GM19467 (cell line): Measurements from ENCODE around the gene CUL9.

Source experiments
- ATAC-seq: cut with Tn5 transposase; IDR thresholded peaks from one replicate; pipeline ENCODE4 v1.9.1; 2021; ENCODE audit warnings: mild to moderate bottlenecking, moderate library complexity; ENCODE audit not compliant: unreplicated experiment

The CUL9 gene

DNA sequence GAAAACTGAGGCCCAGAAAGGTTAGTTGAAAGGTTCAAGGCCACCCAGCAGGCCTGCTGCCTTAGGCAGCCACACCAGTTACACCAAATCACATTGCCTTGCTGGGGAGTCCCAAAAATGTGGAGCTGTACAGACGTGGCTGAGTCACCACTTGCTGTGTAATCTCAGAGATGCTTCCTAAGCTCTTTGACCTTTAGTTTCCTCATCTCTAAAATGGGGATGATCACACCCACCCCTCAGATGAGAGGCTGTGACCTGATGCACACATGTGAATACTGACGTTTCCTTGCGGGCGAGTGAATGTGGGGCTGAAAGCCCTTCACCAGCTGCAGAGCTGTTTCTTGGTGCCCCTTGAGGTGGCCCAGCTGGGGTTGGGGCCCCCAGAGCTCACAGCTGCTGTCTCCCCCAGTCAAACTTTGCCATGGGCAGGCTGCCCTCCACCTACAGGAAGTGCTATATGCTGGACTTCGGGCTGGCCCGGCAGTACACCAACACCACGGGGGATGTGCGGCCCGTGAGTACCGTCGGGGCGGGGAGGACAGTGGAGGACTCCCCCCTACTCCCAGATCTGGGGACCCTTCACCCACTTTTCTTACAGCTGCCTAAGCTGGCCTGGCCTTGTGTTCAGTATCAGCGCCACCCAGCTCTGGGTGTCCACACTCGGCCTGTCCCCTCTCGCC, 72.3 kb downstream of the CUL9 start:
- no peak for ATAC-seq

DNA sequence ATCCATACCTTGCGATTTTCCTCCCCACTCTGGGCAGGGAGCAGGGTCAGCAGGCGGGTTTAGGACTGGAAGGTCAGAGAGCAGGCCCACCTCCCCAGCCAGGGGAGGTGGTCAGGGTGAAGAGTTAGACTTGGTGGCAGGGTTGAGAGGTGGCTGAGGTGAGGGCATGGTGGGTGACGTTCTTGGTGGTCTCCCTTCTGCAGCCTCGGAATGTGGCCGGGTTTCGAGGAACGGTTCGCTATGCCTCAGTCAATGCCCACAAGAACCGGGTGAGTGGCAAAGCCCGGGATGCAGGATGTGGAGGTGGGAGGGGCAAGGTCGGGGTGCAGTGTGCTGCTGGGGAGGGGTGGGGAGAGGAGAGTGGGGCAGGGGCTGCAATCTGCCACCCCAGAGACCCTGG, 72.8 kb downstream of the CUL9 start:
- no peak for ATAC-seq

DNA sequence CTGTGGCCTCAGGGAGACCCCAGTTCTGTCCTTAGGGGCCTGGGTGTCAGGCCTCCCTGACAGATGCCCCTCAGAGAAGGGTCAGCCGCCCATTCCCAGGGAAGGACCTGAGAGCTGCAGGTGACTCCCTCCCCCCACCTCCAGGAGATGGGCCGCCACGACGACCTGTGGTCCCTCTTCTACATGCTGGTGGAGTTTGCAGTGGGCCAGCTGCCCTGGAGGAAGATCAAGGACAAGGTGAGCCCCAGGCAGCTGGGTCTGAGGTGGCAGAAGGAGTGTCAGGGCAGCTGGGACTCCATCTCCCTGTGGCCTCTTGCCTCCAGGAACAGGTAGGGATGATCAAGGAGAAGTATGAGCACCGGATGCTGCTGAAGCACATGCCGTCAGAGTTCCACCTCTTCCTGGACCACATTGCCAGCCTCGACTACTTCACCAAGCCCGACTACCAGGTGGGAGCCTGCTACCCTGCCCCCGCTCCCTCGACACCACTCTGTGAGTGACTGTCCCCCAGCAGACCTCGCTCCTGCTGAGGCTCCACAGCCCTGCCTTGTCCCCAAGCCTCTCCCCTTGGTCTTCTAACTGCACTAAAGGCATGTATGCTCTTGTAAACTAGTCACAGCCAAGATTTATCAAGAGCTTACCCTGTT, 73.5 kb downstream of the CUL9 start:
- ATAC-seq: no peak

DNA sequence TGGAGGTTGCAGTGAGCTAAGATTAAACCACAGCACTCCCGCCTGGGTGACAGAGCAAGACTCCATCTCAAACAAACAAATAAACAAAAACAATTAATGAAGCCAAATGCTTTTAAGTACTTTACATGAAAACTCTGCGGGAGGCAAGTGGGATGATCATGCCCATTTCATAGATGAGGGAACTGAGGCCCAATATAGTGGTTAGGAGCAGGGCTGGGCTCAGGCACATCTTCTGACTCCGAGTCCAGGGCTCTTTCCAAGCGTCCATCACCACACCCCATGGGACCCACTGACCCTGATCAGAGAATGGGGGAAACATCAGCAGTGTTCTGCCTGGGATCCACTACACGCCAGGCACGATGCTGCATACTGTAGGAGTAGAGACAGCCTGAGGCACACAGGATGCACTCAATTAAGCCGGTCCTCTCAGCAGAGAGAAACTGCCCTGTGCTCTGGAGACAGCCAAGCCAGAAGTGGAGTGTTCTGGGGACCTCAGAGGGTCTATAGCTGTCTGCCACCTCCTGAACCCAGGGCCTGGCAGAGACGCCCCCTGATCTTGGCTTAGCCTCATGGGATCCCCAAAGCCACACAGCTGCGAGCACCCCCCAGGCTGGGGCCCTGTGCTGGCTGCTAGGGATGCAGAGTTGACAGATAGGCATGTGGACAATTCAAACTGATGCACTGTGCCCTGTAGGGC, 74.8 kb downstream of the CUL9 start:
- no peak for ATAC-seq

DNA sequence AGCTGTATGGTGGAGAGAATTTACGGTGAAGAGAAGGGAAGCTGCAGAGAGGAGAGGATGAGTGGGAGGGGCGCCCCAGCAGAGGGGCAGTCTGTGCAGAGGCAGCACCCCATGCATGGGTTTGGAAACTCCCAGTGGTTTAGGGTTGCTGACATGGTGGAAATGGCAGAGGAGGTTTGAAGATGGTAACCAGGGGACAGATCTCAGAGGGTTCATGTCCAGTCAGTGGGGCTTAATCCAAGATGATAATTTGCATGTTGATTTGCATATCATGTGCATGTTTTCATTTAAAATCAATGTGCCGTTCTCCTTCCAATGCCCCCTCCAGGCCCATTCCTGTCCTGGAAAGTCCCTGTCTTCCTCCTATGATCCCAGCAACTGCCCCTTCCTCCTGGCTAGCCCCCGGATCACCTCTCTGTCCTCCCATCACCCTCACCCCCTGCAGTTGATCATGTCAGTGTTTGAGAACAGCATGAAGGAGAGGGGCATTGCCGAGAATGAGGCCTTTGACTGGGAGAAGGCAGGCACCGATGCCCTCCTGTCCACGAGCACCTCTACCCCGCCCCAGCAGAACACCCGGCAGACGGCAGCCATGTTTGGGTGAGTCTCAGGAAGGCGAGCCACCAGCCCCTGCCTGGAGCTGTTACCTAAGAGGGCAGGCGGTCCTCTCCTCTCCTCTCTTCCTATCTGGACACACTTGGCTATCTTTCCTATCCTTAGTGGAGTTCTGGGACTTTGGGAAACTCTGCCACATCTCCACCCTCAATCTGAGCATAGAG, 75.6 kb downstream of the CUL9 start:
- no peak for ATAC-seq

DNA sequence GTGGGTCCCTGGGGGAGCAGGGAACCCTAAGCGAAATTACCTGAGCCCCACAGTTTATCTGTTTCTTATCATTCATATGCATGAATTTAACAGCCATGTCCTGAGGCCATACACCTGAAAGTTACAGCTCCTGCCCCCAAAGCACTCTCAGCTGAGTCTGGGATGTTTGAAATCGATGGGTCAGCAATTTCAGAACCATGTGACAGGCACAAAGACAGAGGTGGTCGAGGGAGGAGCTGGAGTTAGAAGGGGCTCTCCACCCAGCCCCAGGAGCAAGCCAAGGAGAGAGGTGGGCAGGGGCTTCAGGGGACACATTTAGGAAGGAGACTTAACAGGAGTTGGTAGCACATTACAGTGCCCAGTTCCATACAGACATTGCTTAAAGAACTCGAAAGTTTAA, 76.2 kb downstream of the CUL9 start:
- no peak for ATAC-seq

DNA sequence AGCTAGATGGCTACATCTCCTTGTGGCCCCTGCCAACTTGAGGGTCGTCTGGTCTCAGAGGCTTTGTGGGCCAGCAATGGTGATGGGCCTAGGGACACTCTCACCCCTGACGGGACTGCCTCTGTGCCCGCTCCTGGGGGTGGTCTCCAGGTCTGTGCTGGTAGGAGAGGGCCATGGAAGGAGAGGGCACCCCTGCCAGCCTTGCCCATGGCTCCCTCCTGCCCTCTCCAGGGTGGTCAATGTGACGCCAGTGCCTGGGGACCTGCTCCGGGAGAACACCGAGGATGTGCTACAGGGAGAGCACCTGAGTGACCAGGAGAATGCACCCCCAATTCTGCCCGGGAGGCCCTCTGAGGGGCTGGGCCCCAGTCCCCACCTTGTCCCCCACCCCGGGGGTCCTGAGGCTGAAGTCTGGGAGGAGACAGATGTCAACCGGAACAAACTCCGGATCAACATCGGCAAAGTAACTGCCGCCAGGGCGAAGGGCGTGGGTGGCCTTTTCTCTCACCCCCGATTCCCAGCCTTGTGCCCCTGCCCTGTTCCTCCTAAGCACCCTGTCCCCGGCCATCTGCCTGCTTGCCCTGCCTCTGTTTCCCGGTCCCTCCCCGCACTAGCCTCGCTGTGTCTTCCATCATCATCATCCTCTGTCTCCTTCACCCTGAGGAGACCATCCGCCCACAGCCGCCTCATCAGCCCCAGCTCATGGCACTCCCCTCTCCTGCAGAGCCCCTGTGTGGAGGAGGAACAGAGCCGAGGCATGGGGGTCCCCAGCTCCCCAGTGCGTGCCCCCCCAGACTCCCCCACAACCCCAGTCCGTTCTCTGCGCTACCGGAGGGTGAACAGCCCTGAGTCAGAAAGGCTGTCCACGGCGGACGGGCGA, 77.1 kb downstream of the CUL9 start:
- no peak for ATAC-seq

DNA sequence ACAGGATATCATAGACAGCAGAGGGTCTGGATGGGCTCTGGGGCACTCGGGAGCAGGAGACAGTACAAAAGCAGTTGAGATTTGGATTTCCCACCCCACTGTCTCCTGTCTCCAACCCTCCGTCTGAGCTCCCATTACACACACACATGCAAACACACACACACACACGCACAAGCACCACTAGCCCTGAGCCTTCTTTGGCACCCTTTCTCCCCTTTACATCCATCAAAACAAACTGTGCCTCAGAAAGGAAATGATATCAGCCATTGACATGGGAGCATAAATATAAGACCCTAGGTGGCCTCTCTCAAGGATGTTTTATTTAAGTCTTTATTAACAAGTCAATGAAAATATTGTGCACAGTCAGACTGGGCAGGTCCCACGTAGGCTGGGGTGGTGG, 78.8 kb downstream of the CUL9 start:
- no peak for ATAC-seq

DNA sequence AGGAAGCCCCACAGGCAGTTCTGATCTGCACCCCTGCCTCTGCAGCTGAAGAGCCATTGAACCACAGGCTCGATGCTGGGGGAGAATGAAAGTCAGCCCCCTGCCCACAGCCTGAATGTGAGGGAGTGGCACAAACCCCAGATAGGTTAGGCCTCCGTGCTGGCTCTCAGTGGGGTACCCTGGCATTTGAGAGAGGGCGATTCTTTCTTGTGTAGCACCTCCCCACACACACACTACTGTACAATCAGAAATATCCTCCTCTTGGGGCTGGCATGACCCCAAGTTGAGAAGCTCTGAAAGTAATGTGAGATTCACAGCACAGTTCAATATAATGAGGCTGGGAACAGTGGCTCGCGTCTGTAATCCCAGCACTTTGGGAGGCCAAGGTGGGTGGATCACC, 79.2 kb downstream of the CUL9 start:
- ATAC-seq: no peak

DNA sequence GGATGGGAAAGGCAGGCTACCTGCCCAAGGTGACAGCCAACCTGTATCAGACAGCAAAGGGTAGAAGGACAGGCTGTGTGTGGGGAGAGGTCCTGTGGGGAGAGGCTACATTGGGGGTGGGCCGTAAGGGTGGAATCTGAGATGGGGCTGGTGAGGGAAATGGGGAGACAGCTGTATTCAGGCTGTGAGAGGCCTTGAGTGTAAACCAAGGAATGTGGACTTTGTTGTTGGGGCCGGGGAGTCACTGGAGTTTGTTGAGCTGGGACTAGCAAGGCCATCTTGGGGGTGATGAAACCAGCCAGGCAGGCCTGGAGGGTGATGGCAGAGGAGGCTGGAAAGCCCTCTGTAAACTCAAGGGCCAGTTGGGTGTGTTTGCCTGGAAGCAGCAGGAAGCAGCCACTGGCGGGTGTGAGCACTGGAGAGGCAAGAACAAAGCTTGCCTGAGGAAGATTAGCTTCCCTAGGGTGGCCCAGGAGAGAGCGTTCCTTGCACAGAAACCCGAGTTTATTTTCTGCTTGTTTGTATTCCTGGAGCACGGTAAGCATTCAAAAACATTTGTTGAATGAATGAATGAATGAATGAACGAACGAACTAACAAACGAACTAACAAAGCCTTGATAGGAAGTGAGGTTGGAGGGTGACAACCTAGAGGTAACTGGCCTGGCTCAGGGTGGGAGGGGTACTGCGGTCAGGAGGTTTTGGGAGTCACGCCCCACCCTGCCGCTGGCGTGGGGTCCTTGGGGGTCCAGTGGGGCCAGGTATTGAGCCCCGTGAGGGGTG, 80.2 kb downstream of the CUL9 start:
- ATAC-seq: no peak

DNA sequence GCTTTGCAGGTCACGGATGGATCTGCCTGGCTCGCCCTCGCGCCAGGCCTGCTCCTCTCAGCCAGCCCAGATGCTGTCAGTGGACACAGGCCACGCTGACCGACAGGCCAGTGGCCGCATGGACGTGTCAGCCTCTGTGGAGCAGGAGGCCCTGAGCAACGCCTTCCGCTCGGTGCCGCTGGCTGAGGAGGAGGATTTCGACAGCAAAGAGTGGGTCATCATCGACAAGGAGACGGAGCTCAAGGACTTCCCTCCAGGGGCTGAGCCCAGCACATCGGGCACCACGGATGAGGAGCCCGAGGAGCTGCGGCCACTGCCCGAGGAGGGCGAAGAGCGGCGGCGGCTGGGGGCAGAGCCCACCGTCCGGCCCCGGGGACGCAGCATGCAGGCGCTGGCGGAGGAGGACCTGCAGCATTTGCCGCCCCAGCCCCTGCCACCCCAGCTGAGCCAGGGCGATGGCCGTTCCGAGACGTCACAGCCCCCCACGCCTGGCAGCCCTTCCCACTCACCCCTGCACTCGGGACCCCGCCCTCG, 80.9 kb downstream of the CUL9 start:
- no peak for ATAC-seq

DNA sequence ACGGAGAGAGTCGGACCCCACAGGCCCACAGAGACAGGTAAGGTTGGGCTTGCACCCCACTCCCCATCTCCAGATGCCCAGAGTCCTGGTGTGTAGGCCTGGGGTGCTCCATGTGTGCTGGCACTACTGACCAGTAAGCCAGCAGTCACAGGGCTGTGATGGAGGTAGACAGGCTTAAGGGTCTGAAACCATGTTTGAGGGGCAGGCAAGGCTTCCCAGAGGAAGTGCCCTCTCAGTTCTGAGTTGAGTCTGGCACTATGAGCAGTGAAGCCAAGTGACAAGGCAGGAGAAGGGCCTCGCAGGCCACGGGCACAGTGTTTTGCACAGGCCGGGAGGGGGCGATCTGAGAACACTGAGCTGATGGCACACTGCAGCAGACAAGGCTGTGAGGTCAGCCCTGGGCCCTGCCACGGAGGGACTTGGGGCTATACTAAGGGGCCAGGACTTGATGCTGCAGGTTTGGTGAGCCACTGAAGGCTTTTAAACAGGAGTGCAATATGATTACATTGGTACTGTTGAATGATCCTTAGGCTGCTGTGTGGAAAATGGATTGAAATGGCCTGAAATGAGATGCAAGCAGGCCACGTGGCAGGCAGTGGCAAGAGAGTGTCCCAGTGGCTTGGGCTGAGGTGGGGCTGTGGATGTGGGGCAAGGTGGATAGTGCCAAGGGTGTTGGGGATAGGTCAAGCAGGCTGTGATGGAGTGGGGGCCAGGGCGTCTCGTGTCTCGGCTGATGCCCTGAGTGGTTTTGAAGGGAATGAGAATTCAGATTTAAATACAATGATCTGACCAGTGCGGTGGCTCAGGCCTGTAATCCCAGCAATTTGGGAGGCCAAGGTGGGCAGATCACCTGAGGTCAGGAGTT, 81.5 kb downstream of the CUL9 start:
- no peak for ATAC-seq

DNA sequence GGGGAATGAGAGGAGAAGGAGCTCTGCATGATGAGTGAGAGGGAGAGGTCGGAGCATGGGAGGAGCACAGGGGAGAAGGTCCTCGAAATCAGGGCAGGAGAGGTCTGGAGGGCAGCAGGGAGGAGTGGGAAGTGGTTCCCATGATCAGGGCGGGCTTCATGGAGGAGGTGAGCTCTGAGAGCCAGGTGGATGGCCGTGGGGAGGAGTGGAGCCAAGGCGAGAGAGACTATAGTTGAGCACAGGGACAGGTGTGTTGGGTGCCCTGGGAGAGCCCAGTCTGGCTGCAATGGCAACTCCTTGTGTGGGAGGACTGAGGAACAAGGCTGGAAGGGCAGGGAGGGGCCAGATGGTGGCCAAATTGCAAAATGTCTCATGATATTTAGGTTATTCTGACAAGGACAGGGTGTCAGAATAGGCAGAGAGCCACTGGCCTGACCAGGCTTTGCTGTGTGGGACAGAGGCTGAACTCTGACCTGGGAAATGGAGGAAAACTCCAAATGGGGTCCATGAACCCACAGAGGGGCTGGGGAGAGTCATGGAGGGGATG, 82.7 kb downstream of the CUL9 start:
- ATAC-seq: no peak

DNA sequence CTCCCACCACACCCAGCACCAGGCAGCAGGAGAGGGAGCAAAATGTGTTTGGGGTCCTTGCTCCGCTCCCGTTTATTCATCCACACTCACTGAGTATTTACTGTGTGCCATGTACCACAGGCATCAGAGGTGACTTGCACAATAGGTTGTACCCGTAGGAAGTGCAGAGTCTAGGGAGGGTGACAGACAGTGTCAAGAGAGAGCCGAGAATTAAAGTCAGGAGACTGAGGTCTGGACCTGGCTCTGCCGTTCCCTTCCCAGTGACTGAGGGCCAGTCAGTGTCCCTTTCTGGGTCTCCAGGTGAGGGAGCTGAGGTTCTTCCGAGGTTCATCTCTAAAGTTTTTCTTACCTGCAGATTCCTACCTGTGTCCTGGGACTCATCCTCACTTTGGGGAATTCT, 83.6 kb downstream of the CUL9 start:
- ATAC-seq: no peak

DNA sequence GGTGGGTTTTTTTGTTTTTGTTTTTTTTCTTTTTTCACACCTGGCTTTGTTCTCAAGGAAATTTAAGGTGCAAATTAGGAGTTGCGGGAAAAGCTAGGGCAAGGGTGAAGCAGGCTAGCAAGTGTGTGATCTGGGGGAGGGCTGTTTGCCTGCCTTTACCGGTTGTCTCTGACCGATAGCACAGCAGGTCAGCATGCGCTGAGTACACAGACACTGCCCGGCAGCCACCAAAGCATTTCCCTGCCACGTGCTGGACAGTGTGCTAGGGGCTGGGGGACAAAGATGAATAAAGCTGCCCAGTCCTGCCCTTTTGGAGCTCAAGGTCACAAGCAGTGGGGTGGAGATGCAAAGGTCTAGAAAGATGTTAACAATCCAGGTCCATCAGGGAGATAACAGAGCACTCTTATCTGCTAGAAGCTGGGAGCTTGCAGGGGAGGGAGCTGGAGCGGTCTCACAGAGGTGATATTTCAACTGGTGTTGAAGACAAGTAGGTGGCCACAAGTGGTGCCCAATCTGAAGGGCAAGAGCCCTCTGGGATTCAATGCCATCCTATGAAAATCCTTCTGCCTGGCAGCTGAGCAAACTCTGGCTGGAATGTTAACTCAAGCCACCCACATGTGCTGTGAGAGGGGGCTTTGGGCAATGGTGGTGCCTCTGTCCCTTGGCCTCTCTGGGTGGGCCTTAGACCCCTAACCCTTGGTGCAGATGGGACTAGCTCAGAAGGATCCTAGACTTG, 85.8 kb downstream of the CUL9 start:
- no peak for ATAC-seq

DNA sequence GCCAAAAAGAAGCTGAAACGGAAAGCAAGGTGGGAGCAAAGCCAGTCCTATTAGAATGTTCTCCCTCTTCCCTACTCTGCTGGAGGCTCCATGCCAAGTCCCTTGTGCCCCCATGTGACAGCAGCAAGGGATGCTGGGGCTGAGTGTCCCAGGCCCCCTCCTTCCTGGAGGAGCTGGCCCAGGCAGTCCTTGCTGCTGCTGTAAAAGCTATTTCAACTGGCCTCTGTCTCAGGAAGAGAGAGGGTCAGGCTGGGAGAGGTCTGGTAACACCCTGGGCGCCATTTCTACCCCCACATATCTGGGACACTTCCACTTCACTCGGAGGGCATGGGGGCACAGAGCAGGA, 86.3 kb downstream of the CUL9 start:
- ATAC-seq: no peak

DNA sequence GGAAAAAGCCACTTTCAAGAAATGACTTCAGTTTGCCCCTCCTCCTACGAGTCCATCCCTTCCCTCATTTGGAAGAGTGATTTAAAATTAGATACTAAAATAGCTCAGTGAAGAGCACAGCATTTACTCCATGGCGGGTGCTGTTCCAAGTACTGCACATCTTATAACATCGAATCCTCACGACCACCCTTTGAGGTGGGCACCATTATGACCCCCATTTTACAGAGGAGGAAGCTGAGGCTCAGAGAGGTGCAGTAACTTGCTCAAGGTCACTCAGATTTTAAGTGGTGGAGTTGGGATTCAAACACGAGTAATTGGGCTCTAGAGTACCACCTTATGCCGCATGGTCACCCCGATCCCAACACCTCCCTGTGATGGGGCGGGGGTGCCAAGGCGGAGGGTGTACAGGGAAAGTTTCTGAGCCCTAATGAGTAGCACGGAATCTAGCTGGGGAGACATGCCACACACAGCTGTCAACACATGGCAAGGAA, 86.8 kb downstream of the CUL9 start:
- no peak for ATAC-seq
